OCI-LY3 (cell line): ENCODE measurements around the gene RPGR.

Experiments
- H2AFZ ChIP-seq: fragments of 200-600, 300-600 bp; shearing (Covaris generic); 2 replicates; pipeline ENCODE4 v1.6.0; 2014; ENCODE audit warnings: antibody characterized with exemption, low read depth, low read length
- H3K27ac ChIP-seq: fragments of 200-600, 300-600 bp; sonication (generic); 2 replicates; pipeline ENCODE4 v1.5.1; 2014; ENCODE audit warnings: mild to moderate bottlenecking, low read length, moderate library complexity, mixed read lengths
- H3K27me3 ChIP-seq: fragments of 200-600, 300-600 bp; sonication (generic); 2 replicates; pipeline ENCODE4 v1.6.1; 2014; ENCODE audit warnings: low read depth, low read length, mixed read lengths
- H3K36me3 ChIP-seq: fragments of 200-600, 300-600 bp; sonication (generic); replicated peaks from 2 replicates; pipeline ENCODE3; 2014; ENCODE audit warnings: low read depth, low read length, mixed read lengths
- H3K4me1 ChIP-seq: fragments of 300-600, 200-600 bp; sonication (generic); 2 replicates; pipeline ENCODE4 v1.6.1; 2014; ENCODE audit warnings: low read length, mixed read lengths
- H3K4me2 ChIP-seq: fragments of 200-600, 300-600 bp; sonication (generic); 2 replicates; pipeline ENCODE4 v1.6.1; 2014; ENCODE audit warnings: low read length, mixed read lengths
- H3K4me3 ChIP-seq: fragments of 300-600, 200-600 bp; sonication (generic); 2 replicates; pipeline ENCODE4 v1.5.1; 2014; ENCODE audit warnings: antibody characterized with exemption, mild to moderate bottlenecking, low read length, moderate library complexity
- H3K79me2 ChIP-seq: fragments of 300-600, 200-600 bp; shearing (Covaris generic); 2 replicates; pipeline ENCODE4 v1.6.1; 2014; ENCODE audit warnings: mild to moderate bottlenecking, low read length, mixed read lengths
- H3K9ac ChIP-seq: fragments of 300-600, 200-600 bp; shearing (Covaris generic); 2 replicates; pipeline ENCODE4 v1.6.0; 2014; ENCODE audit warnings: mild to moderate bottlenecking, low read length, moderate library complexity
- H3K9me3 ChIP-seq: fragments of 200-600, 300-600 bp; shearing (Covaris generic); 2 replicates; pipeline ENCODE4 v1.6.1; 2014; ENCODE audit warnings: low read length, mixed read lengths; ENCODE audit not compliant: insufficient read depth
- H4K20me1 ChIP-seq: fragments of 200-600, 300-600 bp; sonication (generic); 2 replicates; pipeline ENCODE4 v1.6.1; 2016; ENCODE audit warnings: low read length, mixed read lengths; ENCODE audit not compliant: insufficient read depth
- EZH2phosphoT487 ChIP-seq: fragments of 200-600 bp; shearing (Covaris generic); IDR thresholded peaks from 2 replicates; pipeline ENCODE4 v1.6.1; 2018; ENCODE audit warnings: antibody characterized with exemption, mixed run types, low read depth
- TF ChIP-seq, protein P1 (sequence below): fragments of 200-600, 300-600 bp; sonication (generic); IDR thresholded peaks from 2 replicates; pipeline ENCODE4 v1.5.1; 2014; ENCODE audit warnings: antibody characterized with exemption, low read length, low read depth

Gene RPGR

DNA sequence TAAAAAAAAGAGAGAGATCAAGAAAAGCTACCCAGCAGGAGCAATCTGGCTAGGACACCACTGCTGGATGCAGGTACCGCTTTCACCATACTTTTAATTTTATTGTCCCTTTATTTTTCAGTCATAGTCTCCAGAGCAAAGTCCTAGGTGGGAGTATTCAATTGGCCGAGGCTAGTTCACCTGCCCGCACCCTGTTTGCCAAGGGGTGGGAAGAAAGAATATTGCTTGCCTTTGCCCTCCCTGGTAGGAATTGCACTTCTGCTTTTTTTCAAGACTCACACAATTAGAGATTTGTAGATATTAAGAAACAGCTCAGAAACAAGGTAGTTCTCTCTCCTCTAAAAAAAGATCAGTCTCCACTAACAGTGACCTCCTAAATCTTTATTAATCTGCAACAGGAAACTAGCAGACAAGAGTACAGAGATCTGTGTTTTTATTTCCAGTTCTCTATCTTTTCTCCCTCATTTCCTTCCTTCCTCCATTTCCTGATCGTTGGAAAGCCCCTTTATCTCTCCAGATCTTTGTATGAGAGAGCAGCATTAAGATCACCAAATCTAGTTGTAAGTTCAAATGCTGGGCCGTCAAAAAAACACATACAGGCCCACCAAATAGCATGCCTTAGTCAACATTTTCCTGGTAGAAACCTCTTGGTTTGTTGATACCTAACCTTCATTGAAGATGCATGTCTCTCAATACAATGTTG lies 9.4 kb upstream of the RPGR start:
- no peaks in the 10 kb centered on the region for H3K9me3 ChIP-seq
- TF ChIP-seq, protein P1, sequence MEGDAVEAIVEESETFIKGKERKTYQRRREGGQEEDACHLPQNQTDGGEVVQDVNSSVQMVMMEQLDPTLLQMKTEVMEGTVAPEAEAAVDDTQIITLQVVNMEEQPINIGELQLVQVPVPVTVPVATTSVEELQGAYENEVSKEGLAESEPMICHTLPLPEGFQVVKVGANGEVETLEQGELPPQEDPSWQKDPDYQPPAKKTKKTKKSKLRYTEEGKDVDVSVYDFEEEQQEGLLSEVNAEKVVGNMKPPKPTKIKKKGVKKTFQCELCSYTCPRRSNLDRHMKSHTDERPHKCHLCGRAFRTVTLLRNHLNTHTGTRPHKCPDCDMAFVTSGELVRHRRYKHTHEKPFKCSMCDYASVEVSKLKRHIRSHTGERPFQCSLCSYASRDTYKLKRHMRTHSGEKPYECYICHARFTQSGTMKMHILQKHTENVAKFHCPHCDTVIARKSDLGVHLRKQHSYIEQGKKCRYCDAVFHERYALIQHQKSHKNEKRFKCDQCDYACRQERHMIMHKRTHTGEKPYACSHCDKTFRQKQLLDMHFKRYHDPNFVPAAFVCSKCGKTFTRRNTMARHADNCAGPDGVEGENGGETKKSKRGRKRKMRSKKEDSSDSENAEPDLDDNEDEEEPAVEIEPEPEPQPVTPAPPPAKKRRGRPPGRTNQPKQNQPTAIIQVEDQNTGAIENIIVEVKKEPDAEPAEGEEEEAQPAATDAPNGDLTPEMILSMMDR, result no peak
- TF ChIP-seq EZH2phosphoT487, result no peak
- no peaks in the 10 kb centered on the region for H3K27me3 ChIP-seq
- no peak overlapping the region for H3K27ac ChIP-seq
- H3K9ac ChIP-seq, result no peak overlapping the region
- no peaks in the 10 kb centered on the region for H3K79me2 ChIP-seq
- H2AFZ ChIP-seq, result no peak overlapping the region
- no peak overlapping the region for H3K4me3 ChIP-seq
- H3K4me1 ChIP-seq, result peaks cover 12% of the 10 kb centered on the region
- peak overlapping the region; percentile 39 for H3K4me2 ChIP-seq
- no peaks in the 10 kb centered on the region for H4K20me1 ChIP-seq
- no peaks in the 10 kb centered on the region for H3K36me3 ChIP-seq

DNA sequence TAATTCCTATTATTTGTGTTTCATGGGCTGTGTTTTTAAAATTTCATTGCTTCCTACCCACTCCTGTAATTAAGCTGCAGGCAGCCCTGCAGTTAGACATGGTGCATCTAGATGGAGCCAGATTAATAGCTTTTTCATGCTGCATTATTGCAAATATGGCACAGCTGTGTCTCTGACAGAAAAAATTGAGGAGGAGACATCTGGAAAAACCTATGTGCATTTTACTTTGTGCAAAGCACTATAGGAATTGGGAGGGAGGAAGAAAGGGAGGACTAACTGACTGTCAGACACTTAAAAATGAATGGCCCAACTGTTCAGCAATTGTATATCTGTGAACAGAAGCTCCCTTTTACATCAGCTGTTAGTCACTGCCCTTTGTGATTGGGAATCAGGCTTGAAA lies 8.1 kb upstream of the RPGR start:
- Histone ChIP-seq H3K36me3 (no peaks in the 10 kb centered on the region), H4K20me1 (no peaks in the 10 kb centered on the region), H3K79me2 (no peaks in the 10 kb centered on the region), H3K4me1 (peaks cover 12% of the 10 kb centered on the region), H3K9me3 (no peaks in the 10 kb centered on the region), H2AFZ (no peak overlapping the region), H3K27me3 (no peaks in the 10 kb centered on the region), H3K4me2 (no peak overlapping the region), H3K27ac (no peak overlapping the region), H3K4me3 (no peak overlapping the region), H3K9ac (no peak overlapping the region)
- TF ChIP-seq, protein P1, result 0 out of 2 replicates have a peak, but pooled peaks have one; percentile 28
- TF ChIP-seq EZH2phosphoT487, result no peak

DNA sequence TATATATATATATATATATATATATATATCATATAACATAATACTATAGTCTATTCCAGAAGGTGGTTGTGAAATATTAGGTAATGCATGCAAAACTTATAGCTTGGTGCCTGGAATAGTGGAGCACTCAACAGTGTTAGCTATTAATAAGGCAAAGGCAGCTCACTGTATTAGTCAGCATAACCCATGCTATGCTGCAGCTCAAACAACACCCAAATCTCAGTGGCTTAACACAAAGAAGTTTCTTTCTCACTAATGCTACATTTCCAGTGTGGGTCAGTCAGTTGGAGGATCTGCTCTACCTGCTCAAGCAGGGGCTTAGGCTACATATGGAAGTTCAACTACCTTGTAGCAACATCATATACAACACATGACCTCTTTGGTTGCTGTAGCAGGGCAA lies 5.2 kb upstream of the RPGR start:
- H3K9me3 ChIP-seq, result no peaks in the 10 kb centered on the region
- no peak overlapping the region for H3K27ac ChIP-seq
- no peaks in the 10 kb centered on the region for H3K79me2 ChIP-seq
- TF ChIP-seq, protein P1, result no peak
- no peak overlapping the region for H2AFZ ChIP-seq
- no peak overlapping the region for H3K9ac ChIP-seq
- peaks cover 17% of the 10 kb centered on the region for H3K4me1 ChIP-seq
- H3K4me3 ChIP-seq, result no peak overlapping the region
- peak overlapping the region; percentile 14; the same call in 1 of the 2 replicates for H3K4me2 ChIP-seq
- H4K20me1 ChIP-seq, result no peaks in the 10 kb centered on the region
- H3K27me3 ChIP-seq, result no peaks in the 10 kb centered on the region
- H3K36me3 ChIP-seq, result no peaks in the 10 kb centered on the region

DNA sequence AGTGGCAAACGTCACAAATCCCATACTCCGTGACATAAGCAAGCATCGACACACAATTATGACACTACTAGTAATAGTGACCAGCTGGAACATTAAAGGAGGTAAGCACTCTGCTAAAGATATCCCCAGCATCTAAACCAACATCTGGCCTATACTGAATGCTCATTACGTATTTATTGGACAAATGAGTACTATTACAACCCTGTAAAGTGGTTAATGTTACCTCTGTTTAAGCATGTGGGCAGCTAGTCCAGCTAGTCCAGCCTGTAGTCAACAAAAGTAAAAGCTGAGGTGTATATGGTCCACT lies 419 bp upstream of the RPGR start:
- Histone ChIP-seq H4K20me1 (no peaks in the 10 kb centered on the region), H3K4me1 (peaks cover 13% of the 10 kb centered on the region), H3K79me2 (peaks cover 13% of the 10 kb centered on the region), H3K4me3 (peak overlapping the region; percentile 94), H3K36me3 (no peaks in the 10 kb centered on the region), H3K27me3 (no peaks in the 10 kb centered on the region), H3K27ac (no peak overlapping the region), H3K9me3 (no peaks in the 10 kb centered on the region), H3K4me2 (peak overlapping the region; percentile 93), H3K9ac (peak overlapping the region; percentile 74), H2AFZ (peak overlapping the region; percentile 97)
- TF ChIP-seq EZH2phosphoT487, result no peak
- TF ChIP-seq, protein P1, result no peak
